GM21737 (cell line): ENCODE results near the gene C1QL2.

Source experiments
- ATAC-seq: cut with Tn5 transposase; IDR thresholded peaks from one replicate; pipeline ENCODE4 v1.9.1; 2021; ENCODE audit warnings: mild to moderate bottlenecking, moderate library complexity; ENCODE audit not compliant: unreplicated experiment

The C1QL2 gene

DNA sequence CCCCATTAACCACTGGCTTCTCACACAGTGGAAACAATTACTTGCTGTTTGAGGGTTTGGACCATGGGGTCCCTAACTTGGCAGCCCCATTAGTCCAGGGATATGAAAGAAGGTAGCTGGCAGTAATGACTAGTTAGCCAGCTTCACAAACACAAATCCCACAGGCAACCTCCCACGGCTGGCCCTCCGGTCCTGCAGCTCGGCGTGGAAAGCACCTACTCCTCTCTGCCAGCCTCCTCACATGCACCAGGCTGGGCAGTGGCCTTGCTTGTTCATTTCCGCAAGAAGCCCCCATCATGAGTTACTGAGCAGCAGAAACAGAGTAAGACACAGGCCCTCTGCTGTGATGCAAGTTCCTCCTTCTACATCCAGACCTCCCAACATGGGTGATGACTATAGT, 13.7 kb downstream of the C1QL2 start:
- no peak for ATAC-seq

DNA sequence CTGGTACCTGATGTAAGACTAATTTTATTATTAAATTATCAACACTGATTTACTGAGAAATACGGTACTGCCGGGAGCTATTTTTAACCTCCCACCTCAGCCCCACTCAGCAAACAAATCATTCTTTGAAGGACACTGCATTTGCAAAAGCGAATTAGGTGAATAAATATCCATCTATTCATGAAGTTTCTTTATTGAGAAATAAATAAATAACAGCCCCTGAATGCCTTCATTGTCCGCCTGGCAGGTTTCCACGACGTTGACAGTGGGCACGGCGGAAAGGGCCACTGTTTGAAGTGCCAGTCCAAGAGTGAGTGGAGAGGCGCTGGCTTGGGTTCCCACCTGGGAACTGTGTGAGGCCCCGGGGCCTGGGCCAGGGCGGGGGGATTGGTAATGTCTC, 15.7 kb downstream of the C1QL2 start:
- ATAC-seq, result no peak

DNA sequence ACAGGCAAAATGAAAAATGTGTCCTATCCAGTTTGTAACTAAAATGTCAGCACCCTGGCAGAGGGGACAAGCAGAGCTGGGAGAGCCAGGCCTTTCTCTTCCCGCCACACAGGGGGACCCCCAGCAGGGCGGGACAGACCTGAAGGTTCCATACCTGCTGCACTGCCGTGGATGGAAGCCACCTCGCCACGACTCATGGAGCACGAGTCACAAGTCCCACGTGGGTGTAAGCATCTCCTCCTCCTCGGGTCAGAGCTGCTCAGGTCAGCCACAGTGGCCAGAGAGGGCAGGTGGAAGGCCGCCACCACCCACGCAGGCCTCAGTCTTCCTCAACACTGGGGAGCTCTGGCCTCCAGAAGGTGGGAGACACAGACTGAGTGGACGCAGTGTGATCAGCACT, 21.0 kb downstream of the C1QL2 start:
- no peak for ATAC-seq

DNA sequence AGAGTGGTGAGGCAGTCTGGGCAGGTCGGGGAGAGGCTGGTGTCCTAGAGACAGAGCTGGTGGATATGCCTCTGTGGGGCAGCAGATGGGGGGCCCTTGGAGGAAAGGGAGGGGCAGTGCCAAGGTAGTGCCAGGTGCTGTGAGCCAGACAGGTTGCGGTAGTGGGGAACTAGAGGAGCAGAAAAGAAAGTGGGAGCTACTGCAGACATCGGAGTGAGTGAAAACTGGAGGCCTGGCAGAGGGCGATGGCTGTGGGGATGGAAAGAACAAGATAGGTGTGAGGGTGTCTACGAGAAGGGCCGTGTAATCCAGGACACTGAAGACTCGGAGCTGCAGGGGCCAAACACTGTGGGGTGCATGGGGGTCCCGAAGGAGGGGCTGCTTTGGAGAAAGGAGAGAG, 21.7 kb downstream of the C1QL2 start:
- no peak for ATAC-seq

DNA sequence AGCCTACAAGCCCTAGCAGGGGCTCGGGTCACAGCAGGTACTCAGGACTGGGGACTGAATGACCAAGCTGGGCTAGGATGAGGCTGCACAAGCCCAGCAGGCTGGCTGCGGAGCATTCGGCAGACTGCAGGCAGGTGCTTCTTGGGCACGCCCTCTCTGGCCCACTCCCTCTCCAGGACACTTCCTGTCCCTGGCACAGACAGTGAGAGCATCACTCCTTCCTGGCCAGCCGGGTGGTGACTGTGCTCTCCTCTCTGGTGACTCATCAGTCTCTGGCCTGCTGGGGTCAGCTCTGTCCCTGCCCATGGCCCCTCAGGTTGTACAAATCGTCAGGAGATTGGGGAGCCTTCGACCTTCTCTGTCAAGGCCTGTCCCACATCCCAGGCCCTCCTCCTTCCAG, 22.5 kb downstream of the C1QL2 start:
- no peak for ATAC-seq

DNA sequence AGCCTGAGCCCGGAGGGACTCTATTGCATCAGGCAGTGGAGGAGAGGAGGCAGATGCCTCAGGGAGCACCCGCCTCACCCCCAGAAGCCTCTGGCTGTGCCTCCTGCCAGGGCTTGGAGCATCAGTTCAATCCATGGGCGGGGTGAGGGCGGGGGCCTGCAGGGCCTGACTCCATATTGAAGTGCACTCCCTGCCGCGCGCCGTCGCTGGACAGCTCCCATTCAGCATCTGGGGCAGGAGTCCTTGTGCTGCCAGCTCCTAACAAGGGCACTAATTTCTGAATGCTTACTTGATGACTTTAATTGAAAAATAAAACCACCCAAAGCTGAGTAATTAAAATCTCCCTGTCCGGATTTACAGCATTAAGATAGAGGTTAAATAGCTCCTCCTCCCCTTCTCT, 23.8 kb downstream of the C1QL2 start:
- no peak for ATAC-seq

DNA sequence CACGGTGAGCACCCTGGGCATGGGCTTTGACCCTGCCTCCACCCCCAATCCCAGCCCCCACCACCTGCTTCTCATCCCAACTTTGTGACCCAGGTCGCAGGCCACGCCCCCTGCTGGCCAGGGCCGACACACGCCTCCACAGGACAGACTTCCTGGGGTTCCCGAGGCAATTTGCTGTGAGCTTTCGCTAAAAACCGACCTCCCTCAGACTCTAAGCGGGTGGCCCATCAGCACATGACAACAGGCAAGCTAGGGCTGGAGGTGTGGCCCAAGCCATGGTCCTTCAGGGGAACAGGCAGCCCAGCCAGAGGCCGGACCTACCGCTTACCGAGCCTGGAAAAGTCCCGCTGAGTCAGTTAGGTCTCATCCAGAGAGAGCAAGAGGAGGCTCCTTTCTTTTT, 31.9 kb downstream of the C1QL2 start:
- ATAC-seq, result no peak

DNA sequence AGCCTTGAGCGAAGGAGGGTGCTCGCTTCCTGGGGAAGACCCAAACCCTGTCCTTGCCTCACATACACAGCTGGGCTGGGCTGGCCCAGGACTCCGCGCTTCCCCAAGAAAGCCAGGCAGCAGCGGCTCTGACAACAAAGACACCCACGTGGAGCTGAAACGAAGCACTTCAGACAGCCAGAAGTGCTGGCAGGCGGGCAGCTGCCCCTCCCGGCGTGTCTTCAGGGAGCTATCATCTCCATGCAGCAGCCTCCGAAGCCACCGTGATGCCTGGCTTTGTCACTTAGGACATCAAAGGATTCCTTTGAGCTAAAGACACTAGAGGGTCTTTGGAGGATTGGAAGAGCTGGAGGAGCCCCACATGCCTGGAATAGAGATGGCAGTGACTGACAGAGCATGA, 35.2 kb downstream of the C1QL2 start:
- no peak for ATAC-seq

DNA sequence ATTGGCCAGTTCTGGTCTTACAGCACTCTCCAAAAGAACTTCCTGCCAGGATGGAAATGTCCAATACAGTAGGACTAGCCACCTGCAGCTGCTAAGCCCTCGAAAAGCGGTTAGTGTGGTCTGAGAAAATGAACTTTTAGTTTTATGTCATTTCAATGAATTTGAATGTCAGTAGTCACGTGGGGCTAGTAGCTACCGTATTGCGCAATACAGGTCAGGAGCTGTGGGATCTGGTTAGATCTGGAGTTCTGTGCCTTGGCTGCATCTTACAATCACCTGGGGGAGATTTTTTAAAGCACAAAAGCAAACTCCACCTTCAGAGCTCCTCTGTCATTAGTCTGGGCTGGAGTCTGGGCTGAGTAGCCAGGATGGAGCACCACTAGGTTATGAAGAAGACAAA, 35.9 kb downstream of the C1QL2 start:
- no peak for ATAC-seq

DNA sequence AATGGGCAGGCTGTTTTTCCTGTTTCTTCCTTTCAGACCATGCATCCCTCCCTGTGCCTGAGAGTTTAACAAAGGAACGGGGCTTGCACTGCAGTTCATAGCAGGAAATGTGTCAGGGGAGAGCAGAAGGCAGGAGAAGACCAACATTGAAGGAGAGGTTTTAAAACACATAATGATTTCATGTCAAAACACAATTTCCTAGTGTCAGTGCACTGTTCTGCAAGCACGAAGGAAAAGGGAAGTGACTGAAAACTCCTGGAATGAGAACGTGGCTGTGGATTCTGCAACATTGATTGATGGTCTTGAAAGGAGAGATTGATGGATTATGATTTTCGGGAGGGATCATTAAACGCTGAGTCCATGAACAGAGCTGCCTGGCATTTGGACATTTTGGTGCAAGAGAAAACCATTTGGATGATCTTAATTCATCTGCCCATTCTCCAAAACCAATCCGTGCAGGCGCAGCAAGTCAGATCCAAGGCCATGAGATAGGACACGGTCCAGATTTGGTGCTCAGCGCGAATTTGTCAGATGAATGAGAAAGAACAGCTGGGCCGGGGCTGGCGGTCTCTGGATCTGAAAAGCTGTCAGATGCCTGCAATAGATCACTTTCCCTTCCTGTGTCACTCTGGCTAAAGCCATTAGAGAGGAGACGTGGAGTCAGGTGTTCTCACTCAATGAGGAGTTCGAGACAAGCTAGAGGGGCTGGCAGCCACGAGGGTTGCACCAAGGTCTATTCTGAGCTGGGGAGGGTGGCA, 38.4 kb downstream of the C1QL2 start:
- no peak for ATAC-seq

DNA sequence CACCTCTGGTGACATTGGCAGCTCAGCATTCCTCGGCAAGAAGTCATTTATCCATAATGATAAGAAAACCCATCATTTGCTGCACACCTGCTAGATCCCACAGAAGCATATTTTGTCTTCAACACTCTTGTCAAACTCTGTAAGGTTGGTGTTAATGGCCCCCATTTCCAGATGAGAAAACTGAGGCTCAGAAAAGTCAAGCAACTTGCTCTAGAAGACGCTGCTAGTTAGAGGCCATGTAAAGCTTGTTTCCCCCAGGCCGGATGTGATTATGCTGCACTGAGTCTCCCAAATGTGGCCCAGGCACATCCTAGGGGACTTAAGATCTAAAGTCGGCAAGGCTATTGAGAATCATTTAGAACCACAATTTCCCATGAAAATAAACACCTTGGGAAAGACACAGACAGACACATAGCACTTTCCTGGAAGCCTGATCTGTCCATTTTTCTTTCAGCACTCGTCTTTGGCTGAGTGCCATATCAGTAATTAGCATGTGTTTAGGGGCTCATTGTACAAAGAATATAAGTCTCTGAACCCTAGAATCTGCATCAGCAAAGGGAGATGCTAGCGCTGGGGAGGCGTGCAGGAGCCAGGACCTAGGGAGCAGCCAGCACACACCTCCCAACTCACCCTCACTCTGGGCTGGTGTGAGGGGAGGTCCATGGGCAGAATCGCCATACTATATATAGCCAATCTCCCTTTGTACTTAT, 39.3 kb downstream of the C1QL2 start:
- no peak for ATAC-seq

DNA sequence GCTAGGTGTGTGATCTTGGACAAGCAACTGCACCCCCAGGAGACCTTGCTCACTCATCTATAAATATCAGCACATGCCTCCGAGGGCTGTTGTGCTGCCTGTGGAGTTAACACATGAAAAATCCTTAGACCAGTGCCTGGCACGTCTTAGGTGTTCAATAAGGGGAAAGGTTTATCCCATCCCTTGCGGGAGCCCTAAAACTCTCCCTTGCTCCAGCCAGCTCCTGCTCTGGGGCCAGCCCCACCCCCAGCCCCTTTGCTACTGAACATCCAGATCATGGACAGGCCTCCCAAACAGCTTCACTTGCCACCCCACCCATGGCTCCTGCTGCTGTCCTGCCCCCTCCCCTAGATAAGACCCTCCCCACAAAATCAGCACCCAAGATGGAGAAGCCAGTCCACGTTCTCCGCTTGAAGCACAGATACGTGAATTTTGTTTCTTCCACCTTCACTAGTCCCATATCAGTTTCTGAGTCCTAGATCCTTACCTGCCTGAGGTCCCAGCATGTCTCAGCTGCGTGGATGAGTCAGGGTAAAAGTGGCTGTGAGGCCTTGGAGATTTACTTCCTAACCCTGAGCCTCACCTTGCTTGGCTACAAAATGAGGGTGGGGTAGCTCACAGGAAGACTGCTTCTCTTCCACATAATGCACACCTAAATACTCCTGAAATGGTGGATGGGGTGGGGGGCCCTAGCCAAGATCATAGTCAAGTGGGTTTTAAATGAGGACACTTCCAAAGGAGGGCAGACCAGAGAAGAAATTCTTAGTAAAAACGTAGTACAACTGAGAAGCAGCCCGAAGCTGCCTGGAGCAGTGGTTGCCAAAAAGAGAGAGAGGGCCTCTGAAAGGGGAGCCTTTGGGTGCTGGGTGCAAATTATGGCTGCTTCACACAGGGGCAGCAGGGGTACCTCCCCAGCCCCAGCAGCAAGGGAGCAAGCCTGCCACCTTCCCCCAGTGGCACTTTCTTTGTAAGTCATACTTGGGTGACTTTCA, 40.4 kb downstream of the C1QL2 start:
- no peak for ATAC-seq

DNA sequence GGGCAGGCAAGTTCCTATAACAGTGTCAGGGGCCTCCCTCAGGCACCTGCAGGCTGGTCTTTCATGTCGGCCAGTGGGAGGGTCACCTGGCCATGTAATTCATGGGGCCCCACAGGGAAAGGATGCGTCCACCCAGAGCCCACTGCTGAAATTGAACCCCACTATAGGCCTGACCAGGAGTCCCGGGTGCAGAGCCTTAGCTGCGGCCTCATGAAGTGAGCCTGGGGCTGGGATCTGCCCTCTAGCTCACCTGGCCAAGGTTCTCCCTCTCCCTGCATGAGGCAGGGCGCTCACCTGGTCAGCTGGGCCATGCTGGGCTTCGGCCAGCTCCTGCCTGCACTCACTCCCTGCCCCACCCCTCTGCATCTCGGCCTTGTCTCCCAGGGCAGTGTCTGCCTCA, 41.1 kb downstream of the C1QL2 start:
- ATAC-seq, result no peak

DNA sequence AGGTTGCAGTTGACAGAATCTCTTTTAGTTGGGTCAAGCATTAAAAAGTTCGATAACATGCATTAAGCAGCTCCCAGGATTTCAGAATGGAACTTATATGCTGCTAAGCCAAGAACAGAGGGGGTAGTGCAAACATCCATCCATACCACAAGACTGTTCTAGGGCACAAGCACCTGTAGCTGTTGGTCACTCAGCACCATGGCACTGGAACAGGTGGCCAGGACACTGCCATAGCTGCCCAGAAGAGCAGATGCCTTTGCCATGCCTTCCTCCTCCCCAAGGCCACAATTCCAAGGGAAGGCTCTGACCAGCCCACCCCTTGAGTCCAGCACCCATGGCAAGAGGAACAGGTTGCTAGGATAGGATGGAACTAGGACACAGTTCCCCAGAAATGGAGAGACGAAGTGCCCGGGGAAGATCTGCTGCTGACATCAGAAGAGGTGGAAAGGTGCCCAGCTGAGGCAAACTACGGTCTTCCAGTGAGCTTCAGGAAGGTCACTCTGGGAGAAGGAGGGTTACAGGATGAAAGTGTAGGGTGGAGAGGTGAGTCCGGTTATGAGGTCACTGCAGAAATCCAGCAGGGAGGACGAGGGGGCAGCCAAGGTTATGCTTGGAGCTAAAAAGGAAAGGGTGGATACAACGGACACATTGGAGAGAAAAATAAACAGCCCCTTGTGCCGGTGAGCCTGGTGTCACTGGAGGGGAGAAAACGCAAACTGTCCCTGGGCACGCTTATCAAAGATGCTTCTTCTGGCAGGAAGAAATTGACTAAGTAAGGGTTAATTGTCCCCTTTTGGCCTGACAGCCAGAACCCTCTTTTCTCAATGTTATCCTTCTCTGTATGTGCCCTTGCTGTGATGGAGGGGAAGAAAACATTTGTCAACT, 41.9 kb downstream of the C1QL2 start:
- no peak for ATAC-seq

DNA sequence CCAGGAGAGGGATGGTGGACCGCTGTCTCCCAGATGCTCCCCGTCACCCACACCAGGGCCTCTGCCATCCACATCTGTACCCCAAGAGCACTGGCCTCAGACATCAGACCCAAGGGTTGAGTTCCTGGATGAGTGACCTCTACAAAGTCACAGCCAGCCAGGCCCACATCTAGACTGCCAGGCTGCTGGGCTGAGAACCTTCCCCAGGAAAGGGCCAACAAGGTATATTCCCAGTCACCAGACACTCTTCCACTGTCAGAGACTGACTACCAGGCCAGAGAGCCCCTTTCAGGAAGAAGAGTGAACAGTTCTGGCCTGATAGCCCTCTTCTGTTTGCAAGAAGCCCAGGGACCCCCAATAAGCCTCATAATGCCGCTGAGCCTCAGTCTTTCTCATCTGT, 44.3 kb downstream of the C1QL2 start:
- no peak for ATAC-seq

DNA sequence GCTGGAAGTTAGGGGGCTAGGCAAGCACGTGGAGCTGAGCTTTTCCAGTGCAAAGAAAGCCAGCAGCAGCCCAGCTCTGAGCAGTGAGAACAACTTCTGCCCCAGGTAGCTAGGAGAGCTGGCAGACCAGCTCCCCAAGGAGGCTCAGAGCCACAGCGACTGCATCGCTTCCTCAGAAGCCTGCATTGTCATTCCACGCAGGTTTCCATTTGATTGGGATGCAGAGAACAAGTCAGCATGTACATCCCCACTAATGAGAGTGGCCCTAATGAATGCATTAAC, 45.1 kb downstream of the C1QL2 start:
- no peak for ATAC-seq

DNA sequence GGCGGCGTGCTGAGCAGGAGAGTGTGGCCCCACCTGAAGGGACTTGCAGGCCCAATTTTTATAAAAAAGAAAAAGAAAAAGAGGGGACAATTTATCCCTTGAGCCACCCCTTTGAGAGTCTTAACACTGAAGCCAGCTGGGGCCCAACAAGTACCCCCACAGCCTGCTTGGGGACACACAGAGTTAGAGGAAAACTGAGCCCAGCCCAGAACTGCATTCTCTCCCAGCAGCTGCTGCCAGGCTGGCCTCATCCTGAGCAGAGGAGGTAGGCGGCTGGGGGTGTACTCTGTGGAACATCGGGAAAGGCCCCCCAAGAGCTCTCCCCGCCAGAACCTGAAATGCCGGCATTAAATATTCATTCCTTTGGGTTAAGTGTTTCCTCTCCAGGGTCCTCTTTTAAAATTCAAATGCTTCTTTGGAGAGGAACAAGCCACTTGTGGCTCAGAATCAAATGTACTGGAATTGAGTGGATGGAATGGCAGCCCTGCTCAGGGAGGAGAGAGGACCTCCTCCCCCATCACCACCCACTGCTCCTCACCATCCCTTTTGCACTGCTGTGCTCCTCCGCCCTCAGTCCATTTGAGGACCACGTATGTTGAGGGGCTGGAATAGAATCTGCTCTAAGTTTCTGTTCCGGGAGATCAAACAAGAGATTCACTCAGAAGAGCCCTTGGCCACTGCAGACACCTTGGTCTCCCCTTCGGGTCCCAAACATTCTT, 45.6 kb downstream of the C1QL2 start:
- no peak for ATAC-seq

DNA sequence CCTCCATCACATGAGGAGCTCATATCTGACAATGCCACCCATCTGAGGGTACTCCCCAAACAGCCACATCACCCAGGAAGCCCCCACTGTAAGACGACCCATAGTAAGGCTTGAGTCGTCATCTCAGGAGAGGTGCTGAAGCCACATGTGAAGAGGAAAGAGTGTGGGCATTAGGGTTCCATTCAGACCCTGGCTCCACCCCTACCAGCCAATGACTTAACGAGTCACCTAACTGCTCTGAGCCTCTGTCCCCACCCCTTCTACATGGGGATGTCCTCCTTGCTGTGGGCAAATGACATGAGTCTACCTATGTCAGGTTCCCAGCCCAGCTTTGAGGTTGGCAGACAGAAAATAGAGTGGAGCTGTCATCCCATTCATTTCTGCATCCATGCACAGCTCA, 46.3 kb downstream of the C1QL2 start:
- ATAC-seq, result no peak

DNA sequence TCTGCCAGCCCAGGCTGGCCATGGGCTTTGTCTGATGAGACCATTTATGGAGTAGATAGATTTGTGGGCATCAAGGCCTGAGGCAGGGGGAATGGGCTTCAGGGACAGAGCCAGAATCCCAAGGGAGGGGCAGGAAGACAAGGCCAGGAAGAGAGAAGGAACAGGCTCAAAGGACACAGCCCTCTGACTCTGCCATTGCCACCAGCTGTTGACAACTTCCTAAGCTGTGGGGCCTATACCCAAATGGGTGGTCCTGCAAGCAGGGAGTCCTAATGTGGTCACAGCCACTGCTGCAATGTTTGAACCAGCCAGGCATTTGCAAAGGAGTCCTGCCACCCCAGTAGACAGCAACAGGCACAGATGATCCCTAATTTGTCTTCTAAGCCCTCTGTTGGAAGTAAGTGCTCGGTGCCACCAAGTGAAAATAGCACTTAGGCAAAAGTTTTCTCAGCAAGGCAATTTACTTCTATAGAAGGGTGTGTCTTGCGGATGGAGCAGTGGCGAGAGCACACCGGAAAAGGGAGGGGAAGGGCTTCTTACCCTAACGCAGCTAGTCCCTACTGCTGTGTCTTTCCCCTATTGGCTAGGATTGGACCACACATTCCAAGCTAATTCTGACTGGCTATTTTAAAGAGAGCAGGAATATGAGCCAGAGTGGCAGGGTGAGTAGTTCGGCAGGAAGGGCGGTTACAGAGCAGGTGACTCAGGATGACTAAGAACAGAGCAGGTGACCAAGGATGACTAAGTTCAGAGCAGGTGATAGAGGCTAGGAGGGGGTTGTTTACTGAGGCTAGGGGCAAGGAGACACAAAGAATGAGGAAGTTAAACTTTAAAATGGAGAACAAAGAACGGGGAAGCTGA, 47.2 kb downstream of the C1QL2 start:
- no peak for ATAC-seq
